H1 (cell line): ENCODE results near the gene ZNF346. TPM values are rescaled to one million over a fixed set of nuclear protein-coding genes. Genes with fewer than 3 reads are reported as not detected.
A peak's percentile ranks its signal among the peaks of the same experiment; 100 is the strongest.

Experiments
- CTCF ChIA-PET: fragments of 300-600 bp; sonication (Branson Sonifier 250); formaldehyde crosslinking; loops from one replicate; lab custom pipeline; 2021; ENCODE audit not compliant: partially characterized antibody; lab: Charles Lee
- POLR2A ChIA-PET: fragments of 300-600 bp; sonication (Branson Sonifier 250); formaldehyde crosslinking; loops from one replicate; lab custom pipeline; 2021; ENCODE audit warnings: inconsistent platforms; ENCODE audit not compliant: partially characterized antibody; lab: Charles Lee
- DNase-seq, 2 experiments: peaks; one replicate each; pipeline versions ENCODE4 v3.0.0 to v3.0.0-alpha.2; 2010 to 2022; ENCODE audit warnings: low spot score in 2 of 2, low read depth in 1 of 2, mixed read lengths in 1 of 2
- FAIRE-seq: peaks from 2 replicates; lab custom pipeline; 2011; peaks lifted over from hg19 to GRCh38; lab: Jason Lieb, UNC
- H2AFZ ChIP-seq: 2 replicates; pipeline ENCODE4 v1.8.1; 2012; ENCODE audit warnings: low read length, inconsistent platforms
- H2AK5ac ChIP-seq: 2 replicates; pipeline ENCODE4 v1.6.1; 2013; ENCODE audit warnings: low read depth, low read length
- H2BK120ac ChIP-seq: replicated peaks from 2 replicates; pipeline ENCODE3; 2013; ENCODE audit warnings: low read depth, low read length, inconsistent platforms
- H2BK12ac ChIP-seq: 2 replicates; pipeline ENCODE4 v1.6.1; 2013; ENCODE audit warnings: low read depth, low read length
- H2BK15ac ChIP-seq: 2 replicates; pipeline ENCODE4 v1.6.1; 2013; ENCODE audit warnings: low read length
- H2BK20ac ChIP-seq: 2 replicates; pipeline ENCODE4 v1.6.1; 2013; ENCODE audit warnings: low read length
- H2BK5ac ChIP-seq: 2 replicates; pipeline ENCODE4 v1.6.1; 2013; ENCODE audit warnings: low read depth, low read length
- H3K14ac ChIP-seq: 2 replicates; pipeline ENCODE4 v1.6.1; 2013; ENCODE audit warnings: inconsistent platforms; ENCODE audit not compliant: insufficient read length
- H3K18ac ChIP-seq: 2 replicates; pipeline ENCODE4 v1.6.1; 2013; ENCODE audit warnings: low read length; ENCODE audit errors: extremely low read depth
- H3K23ac ChIP-seq: 2 replicates; pipeline ENCODE4 v1.6.1; 2013; ENCODE audit warnings: inconsistent platforms; ENCODE audit not compliant: insufficient read length
- H3K23me2 ChIP-seq: 2 replicates; pipeline ENCODE4 v1.6.1; 2013; ENCODE audit warnings: low read depth, low read length
- H3K27ac ChIP-seq: 2 replicates; pipeline ENCODE4 v1.6.1; 2011; ENCODE audit warnings: low read depth, low read length, inconsistent platforms
- H3K27me3 ChIP-seq, 4 experiments: replicated peaks in 1 of 4; 1 replicate in 1 of 4; 2 replicates in 3 of 4; pipeline versions ENCODE4 v1.6.1 to v1.8.1; 2011 to 2013; ENCODE audit warnings: low read length in 3 of 4, mild to moderate bottlenecking in 3 of 4, inconsistent platforms in 2 of 4, mixed read lengths in 2 of 4, moderate library complexity in 1 of 4; ENCODE audit not compliant: control insufficient read depth in 3 of 4, insufficient read depth in 3 of 4; ENCODE audit errors: extremely low read depth in 1 of 4
- H3K36me3 ChIP-seq, 4 experiments: 2 replicates each; pipeline versions ENCODE4 v1.6.1 to v1.8.1; 2011 to 2013; ENCODE audit warnings: mild to moderate bottlenecking in 4 of 4, low read length in 3 of 4, moderate library complexity in 2 of 4, control low read depth in 1 of 4, inconsistent platforms in 1 of 4; ENCODE audit not compliant: insufficient read depth in 4 of 4, control insufficient read depth in 2 of 4
- H3K4ac ChIP-seq: replicated peaks from 2 replicates; pipeline ENCODE3; 2013; ENCODE audit warnings: low read length, low read depth, mixed read lengths, inconsistent platforms; ENCODE audit not compliant: insufficient read length
- H3K4me1 ChIP-seq, 4 experiments: replicated peaks in 1 of 4; 1 replicate in 1 of 4; 2 replicates in 3 of 4; pipeline versions ENCODE4 v1.6.1 to v1.8.1; 2011 to 2013; ENCODE audit warnings: low read length in 3 of 4, inconsistent platforms in 2 of 4, mixed read lengths in 1 of 4; ENCODE audit not compliant: insufficient read depth in 4 of 4, control insufficient read depth in 3 of 4
- H3K4me2 ChIP-seq, 2 experiments: 2 replicates each; pipeline versions ENCODE4 v1.6.1 to v1.8.1; 2011 to 2013; ENCODE audit warnings: low read depth in 2 of 2, low read length in 2 of 2, control low read depth in 1 of 2, inconsistent platforms in 1 of 2, mild to moderate bottlenecking in 1 of 2; ENCODE audit not compliant: insufficient read depth in 1 of 2
- H3K4me3 ChIP-seq, 4 experiments: fragments of 200-600, 300-600 bp in 1 of 4; sonication (generic), shearing (Covaris generic), sonication (Bioruptor Twin) in 1 of 4; 2 replicates each; pipeline versions ENCODE4 v1.5.1 to v1.8.1; 2011 to 2016; ENCODE audit warnings: low read length in 4 of 4, low read depth in 3 of 4, control low read depth in 2 of 4, inconsistent platforms in 2 of 4, mild to moderate bottlenecking in 2 of 4, mixed read lengths in 1 of 4, moderate library complexity in 1 of 4; ENCODE audit not compliant: insufficient read depth in 2 of 4; ENCODE audit errors: extremely low read depth in 1 of 4
- H3K56ac ChIP-seq: replicated peaks from 2 replicates; pipeline ENCODE3; 2013; ENCODE audit warnings: low read depth, mild to moderate bottlenecking, mixed read lengths, low read length, inconsistent platforms; ENCODE audit not compliant: insufficient read length
- H3K79me1 ChIP-seq: 2 replicates; pipeline ENCODE4 v1.6.1; 2013; ENCODE audit warnings: low read depth, low read length, control low read depth
- H3K79me2 ChIP-seq, 2 experiments: 2 replicates each; pipeline versions ENCODE4 v1.6.1 to v1.8.1; 2012 to 2013; ENCODE audit warnings: low read length in 2 of 2, mild to moderate bottlenecking in 2 of 2, inconsistent platforms in 1 of 2; ENCODE audit not compliant: insufficient read depth in 2 of 2, control insufficient read depth in 1 of 2
- H3K9ac ChIP-seq, 4 experiments: replicated peaks in 1 of 4; 1 replicate in 1 of 4; 2 replicates in 3 of 4; pipeline versions ENCODE4 v1.6.1 to v1.8.1; 2011 to 2013; ENCODE audit warnings: low read depth in 3 of 4, low read length in 3 of 4, control low read depth in 2 of 4, mild to moderate bottlenecking in 2 of 4, moderate library complexity in 2 of 4, inconsistent platforms in 1 of 4; ENCODE audit errors: extremely low read depth in 1 of 4
- H3K9me3 ChIP-seq, 2 experiments: 2 replicates each; pipeline versions ENCODE4 v1.6.1 to v1.8.1; 2012 to 2013; ENCODE audit warnings: mild to moderate bottlenecking in 2 of 2, moderate library complexity in 2 of 2, control low read depth in 1 of 2, inconsistent platforms in 1 of 2, low read depth in 1 of 2, low read length in 1 of 2, mixed read lengths in 1 of 2; ENCODE audit not compliant: insufficient read depth in 2 of 2
- H4K20me1 ChIP-seq, 2 experiments: replicated peaks in 1 of 2; 2 replicates each; pipeline versions ENCODE3 to v1.8.1; 2011 to 2013; ENCODE audit warnings: inconsistent platforms in 2 of 2, low read length in 2 of 2, mild to moderate bottlenecking in 1 of 2; ENCODE audit not compliant: insufficient read depth in 2 of 2, control insufficient read depth in 1 of 2
- H4K5ac ChIP-seq: 2 replicates; pipeline ENCODE4 v1.6.1; 2013; ENCODE audit warnings: low read length, low read depth, mixed read lengths, inconsistent platforms; ENCODE audit not compliant: insufficient read length
- H4K8ac ChIP-seq: 2 replicates; pipeline ENCODE4 v1.8.0; 2013; ENCODE audit warnings: mild to moderate bottlenecking, moderate library complexity, low read length, inconsistent platforms; ENCODE audit not compliant: insufficient read depth; ENCODE audit errors: extremely low read depth
- H4K91ac ChIP-seq: replicated peaks from 2 replicates; pipeline ENCODE3; 2013; ENCODE audit warnings: low read length, mixed read lengths, inconsistent platforms; ENCODE audit not compliant: insufficient read length
- ASH2L ChIP-seq: fragments of 200-600, 300-600 bp; sonication (generic); IDR thresholded peaks from one replicate; pipeline ENCODE4 v1.7.1; 2017; ENCODE audit warnings: low read length
- BCL11A ChIP-seq, 2 experiments: IDR thresholded peaks; one replicate each; pipeline ENCODE4 v1.6.1; 2011; ENCODE audit warnings: low read depth in 2 of 2, low read length in 2 of 2, mild to moderate bottlenecking in 2 of 2
- BRCA1 ChIP-seq: IDR thresholded peaks from 2 replicates; pipeline ENCODE4 v1.6.1; 2012; ENCODE audit warnings: low read depth, low read length, improper control_type of control experiment
- CTBP2 ChIP-seq: IDR thresholded peaks from 2 replicates; pipeline ENCODE4 v1.7.0; 2011; ENCODE audit warnings: borderline replicate concordance, mild to moderate bottlenecking, moderate library complexity, mixed read lengths, low read length; ENCODE audit not compliant: insufficient read depth, insufficient read length
- FOSL1 ChIP-seq: IDR thresholded peaks from 2 replicates; pipeline ENCODE4 v1.6.1; 2011; ENCODE audit warnings: mild to moderate bottlenecking, low read depth, low read length, moderate library complexity; ENCODE audit not compliant: insufficient read depth
- HDAC6 ChIP-seq: IDR thresholded peaks from one replicate; pipeline ENCODE4 v1.7.1; 2012; ENCODE audit warnings: low read depth, mild to moderate bottlenecking, inconsistent platforms, low read length, moderate library complexity
- SAP30 ChIP-seq: fragments of 300-600 bp; sonication (generic); IDR thresholded peaks from 2 replicates; pipeline ENCODE4 v1.7.1; 2012; ENCODE audit warnings: low read length, moderate library complexity, mild to moderate bottlenecking, inconsistent platforms; ENCODE audit not compliant: insufficient read depth, insufficient replicate concordance
- SP4 ChIP-seq: IDR thresholded peaks from 2 replicates; pipeline ENCODE4 v1.6.1; 2012; ENCODE audit warnings: low read length, inconsistent platforms
- SUZ12 ChIP-seq: fragments of 200-600 bp; sonication (generic); IDR thresholded peaks from 2 replicates; pipeline ENCODE4 v1.6.1; 2012; ENCODE audit warnings: mild to moderate bottlenecking, inconsistent platforms, low read length, moderate library complexity, mixed read lengths
- TAF1 ChIP-seq: IDR thresholded peaks from 2 replicates; pipeline ENCODE4 v1.6.1; 2011; ENCODE audit warnings: mild to moderate bottlenecking, low read depth, low read length
- TCF12 ChIP-seq: IDR thresholded peaks from 2 replicates; pipeline ENCODE4 v1.6.1; 2011; ENCODE audit warnings: low read depth, mild to moderate bottlenecking, low read length
- WGBS, 2 experiments: shearing (Covaris generic) in 1 of 2; methylation state at CpG; one replicate each; pipeline versions ENCODE4 v1.1.6 to v1.1.7; 2013 to 2015; ENCODE audit warnings: low lambda C conversion rate in 2 of 2, mixed read lengths in 2 of 2, inconsistent platforms in 1 of 2, low coverage in 1 of 2, missing lambda C conversion rate in 1 of 2; ENCODE audit not compliant: insufficient replicate concordance in 2 of 2, insufficient coverage in 1 of 2, insufficient read length in 1 of 2; ENCODE audit errors: extremely low coverage in 1 of 2, missing lambda C conversion rate in 1 of 2; 5-methylcytosine and 5-hydroxymethylcytosine counted together
- polyA plus RNA-seq, 7 experiments: library from polyadenylated mRNA; depleted of rRNA in 3 of 7; stranded (reverse) in 5 of 7; unstranded in 2 of 7; fragments of >200 nt in 5 of 7; fragments of 200-250 nt in 2 of 7; gene quantifications; 1 replicate in 5 of 7; 2 replicates in 1 of 7; 4 replicates in 1 of 7; pipeline versions ENCODE4 v1.2.1 to v1.2.3, GENCODE V29; 2011 to 2013; ENCODE audit warnings: missing spikeins in 2 of 7, mixed read lengths in 2 of 7
- total RNA-seq: library from RNA; stranded (reverse); fragmentation: NEBNext Ultra II Directional; extraction: Animal tissue kit (Norgen Biotek cat#: 25700); gene quantifications from 2 replicates; pipeline ENCODE4 v1.2.1, GENCODE V29; 2021
- TF ChIP-seq, protein P1 (sequence below), 3 experiments: IDR thresholded peaks; 1 replicate in 2 of 3; 2 replicates in 1 of 3; pipeline versions ENCODE4 v1.5.1 to v1.6.1; 2011; ENCODE audit warnings: low read length in 3 of 3, mild to moderate bottlenecking in 3 of 3, inconsistent platforms in 2 of 3, low read depth in 1 of 3, moderate library complexity in 1 of 3; ENCODE audit not compliant: insufficient read depth in 1 of 3; ENCODE audit errors: control extremely low read depth in 1 of 3

The ZNF346 gene
- total and polyA plus RNA-seq, 2 of the 8 experiments (the other 6 are each of a cell fraction or from before 2014, with no cell fraction given) = 19.9 to 20.8 TPM

DNA sequence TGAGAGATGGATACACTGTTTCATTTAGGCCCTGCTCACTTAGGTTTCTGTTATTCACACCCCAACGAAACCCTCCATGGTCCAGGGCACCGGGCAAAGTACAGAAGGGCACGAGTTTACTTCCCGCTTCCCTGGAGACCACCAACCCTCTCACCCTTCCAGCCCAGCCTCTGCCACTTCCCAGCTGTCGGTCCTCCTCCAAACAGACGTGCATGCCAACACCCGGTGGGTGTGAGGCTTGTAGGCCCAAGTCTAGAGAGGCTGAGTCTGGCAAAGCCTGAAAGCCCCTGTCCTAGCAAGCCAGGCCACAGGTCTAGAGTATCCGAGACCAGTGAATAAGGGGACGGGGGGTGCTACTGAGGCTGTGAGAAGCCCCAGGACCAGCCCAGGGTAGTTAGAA, 57.1 kb downstream of the ZNF346 start:
- Histone ChIP-seq H3K36me3 (no peaks in the 10 kb centered on the region), H3K79me2 (no peaks in the 10 kb centered on the region), H3K4me1 (no peaks in the 10 kb centered on the region; a peak in 1 of 7 replicates), H2BK120ac (no peak overlapping the region), H2BK12ac (0 out of 2 replicates have a peak overlapping the region, but pooled peaks have one; percentile 9), H2BK15ac (no peak overlapping the region), H3K18ac (no peak overlapping the region), H3K14ac (no peak overlapping the region), H2AFZ (no peak overlapping the region), H3K9ac (no peak overlapping the region), H2BK20ac (no peak overlapping the region), H3K4me3 (no peak overlapping the region), H3K9me3 (no peaks in the 10 kb centered on the region), H4K8ac (0 out of 2 replicates have a peak overlapping the region, but pooled peaks have one; percentile 12), H2BK5ac (no peak overlapping the region), H3K27me3 (no peaks in the 10 kb centered on the region), H3K4me2 (no peak overlapping the region), H3K56ac (no peak overlapping the region), H4K5ac (no peak overlapping the region), H4K91ac (no peak overlapping the region), H2AK5ac (no peak overlapping the region), H3K27ac (no peak overlapping the region), H3K79me1 (no peaks in the 10 kb centered on the region), H3K23ac (no peak overlapping the region), H3K23me2 (no peaks in the 10 kb centered on the region), H3K4ac (no peak overlapping the region), H4K20me1 (no peaks in the 10 kb centered on the region)
- FAIRE-seq (no peak), DNase-seq (no peak)
- ChIA-PET CTCF (interaction anchor here (0.6 to 9.1 kb wide), 4 partner anchors 9 to 296 kb away, joined by 4 to 164 read pairs (median 7); no protein-coding TSS in a partner anchor), POLR2A (interaction anchor here (2.0 kb wide), 1 partner anchor 19 kb away, joined by 5 read pairs; no protein-coding TSS in a partner anchor)
- 89% methylated on average over 9 of the region's 9 CpGs; no CpG with 5 or more reads in 1 of the 2 experiments for WGBS, 2 experiments
- TF ChIP-seq SAP30 (no peak), BRCA1 (no peak), TCF12 (no peak), SUZ12 (no peak), HDAC6 (no peak), BCL11A (IDR thresholded peaks at IDR 0.05; ENCODE audit: low read depth in 2 of 2, low read length in 2 of 2) (no peak), TAF1 (no peak), ASH2L (no peak), CTBP2 (no peak), FOSL1 (no peak), SP4 (no peak)
- TF ChIP-seq, protein P1, sequence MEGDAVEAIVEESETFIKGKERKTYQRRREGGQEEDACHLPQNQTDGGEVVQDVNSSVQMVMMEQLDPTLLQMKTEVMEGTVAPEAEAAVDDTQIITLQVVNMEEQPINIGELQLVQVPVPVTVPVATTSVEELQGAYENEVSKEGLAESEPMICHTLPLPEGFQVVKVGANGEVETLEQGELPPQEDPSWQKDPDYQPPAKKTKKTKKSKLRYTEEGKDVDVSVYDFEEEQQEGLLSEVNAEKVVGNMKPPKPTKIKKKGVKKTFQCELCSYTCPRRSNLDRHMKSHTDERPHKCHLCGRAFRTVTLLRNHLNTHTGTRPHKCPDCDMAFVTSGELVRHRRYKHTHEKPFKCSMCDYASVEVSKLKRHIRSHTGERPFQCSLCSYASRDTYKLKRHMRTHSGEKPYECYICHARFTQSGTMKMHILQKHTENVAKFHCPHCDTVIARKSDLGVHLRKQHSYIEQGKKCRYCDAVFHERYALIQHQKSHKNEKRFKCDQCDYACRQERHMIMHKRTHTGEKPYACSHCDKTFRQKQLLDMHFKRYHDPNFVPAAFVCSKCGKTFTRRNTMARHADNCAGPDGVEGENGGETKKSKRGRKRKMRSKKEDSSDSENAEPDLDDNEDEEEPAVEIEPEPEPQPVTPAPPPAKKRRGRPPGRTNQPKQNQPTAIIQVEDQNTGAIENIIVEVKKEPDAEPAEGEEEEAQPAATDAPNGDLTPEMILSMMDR (IDR thresholded peaks at IDR 0.05; ENCODE audit: control extremely low read depth in 1 of 3, insufficient read depth in 1 of 3, low read depth in 1 of 3, low read length in 3 of 3) = no peak
